DMS114 treated with DMSO at 0.1 percent for 48 hours (cell line): ENCODE measurements around the gene HNF1B.

Experiments used
- DNase-seq: peaks from one replicate; lab custom pipeline; 2025; ENCODE audit not compliant: unreplicated experiment; lab: John Stamatoyannopoulos, UW

Gene HNF1B

DNA sequence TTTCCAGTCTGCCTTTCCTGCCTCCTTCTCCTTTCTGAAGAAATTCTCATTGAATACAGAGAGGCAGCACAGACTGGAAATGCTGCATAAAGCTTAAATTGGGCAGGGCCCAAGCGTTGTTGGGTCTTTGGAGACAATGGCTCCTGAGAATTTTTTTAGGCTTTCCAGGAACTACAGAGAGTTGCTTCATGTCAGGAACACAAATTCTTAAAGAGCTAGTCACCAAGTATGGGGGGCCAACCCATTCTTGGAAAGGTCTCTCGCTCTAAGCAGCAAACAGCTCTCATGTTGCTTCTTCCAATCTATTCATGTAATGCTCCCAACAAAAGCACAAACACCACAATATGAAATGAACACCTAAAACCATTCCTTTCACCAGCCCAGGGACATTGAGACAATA, 6.9 kb downstream of the HNF1B start:
- DNase-seq: no peak

DNA sequence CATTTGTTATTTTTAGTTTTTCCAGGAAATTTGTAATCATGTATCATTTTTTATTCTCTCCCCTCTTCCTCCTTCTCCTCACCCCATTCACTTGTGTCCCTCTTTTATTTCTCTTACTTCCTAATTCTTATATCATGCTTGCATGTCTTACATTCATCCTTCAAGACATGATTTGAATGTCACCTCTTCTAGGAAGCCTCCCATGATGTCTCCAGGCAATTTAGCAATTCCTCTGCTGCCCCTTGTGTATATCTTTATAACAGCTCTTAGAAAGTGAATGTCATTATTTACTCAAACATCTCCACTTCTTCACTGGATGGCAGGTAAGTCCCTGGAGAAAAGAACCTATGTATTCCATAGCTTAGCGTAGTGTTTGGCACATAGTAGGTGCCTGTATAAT, 7.8 kb downstream of the HNF1B start:
- DNase-seq: no peak

DNA sequence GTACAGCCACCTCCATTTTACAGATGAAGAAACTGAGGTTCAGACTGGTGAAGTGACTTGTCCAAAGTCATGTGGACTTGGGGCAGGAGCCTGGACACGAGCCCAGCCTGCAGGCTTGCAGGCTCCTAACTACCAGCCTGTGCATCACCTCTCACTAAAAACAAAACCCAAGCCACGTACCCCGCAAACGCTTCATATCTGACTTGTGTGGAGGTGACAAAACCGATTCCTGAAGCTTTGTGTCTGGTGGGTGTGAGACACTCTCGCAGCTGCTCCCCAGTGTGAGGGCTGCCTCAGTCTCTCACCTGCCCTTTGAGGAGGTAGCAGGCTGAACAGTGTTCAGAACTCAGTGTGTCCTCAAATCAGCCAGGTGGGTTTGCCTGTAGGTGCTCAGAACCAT, 8.4 kb downstream of the HNF1B start:
- no peak for DNase-seq

DNA sequence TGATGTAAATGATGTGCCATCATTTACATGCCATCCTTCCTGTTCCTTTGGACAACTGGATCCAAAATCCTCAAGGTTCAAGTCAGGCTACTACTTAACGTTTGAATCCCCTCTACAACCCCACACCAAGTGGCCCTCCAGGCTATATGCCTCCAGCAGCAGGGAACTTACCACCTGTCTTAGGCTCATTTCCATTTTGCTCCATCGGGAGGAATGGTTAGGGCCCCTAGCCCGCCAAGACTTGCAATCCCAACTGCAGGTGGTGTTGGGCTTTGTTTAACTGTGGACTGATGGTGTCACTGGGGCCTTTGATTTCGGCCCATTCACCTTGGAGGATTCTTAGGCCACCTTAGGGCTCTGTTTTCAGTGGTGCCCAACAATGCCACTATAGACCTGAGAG, 9.7 kb downstream of the HNF1B start:
- DNase-seq: no peak

DNA sequence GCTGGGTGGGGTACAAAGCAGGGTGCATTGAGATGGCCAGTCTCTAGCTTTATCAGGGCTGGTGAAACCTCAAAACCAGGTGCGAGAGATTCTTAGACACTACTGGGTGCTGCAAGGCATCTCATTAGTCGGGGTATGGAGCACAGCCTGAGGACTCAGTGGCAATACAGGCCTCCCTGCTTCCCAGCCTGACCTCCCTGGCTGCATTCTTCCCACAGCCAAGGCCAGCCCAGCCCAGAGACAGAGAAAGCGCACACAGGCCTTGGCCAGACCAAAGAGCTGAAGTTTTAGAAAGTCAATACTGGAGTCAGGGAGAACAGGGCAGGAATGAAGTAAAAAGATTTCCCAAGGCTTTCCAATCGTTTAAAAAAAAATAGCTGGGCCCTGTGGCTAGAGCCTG, 12.5 kb downstream of the HNF1B start:
- DNase-seq: no peak

DNA sequence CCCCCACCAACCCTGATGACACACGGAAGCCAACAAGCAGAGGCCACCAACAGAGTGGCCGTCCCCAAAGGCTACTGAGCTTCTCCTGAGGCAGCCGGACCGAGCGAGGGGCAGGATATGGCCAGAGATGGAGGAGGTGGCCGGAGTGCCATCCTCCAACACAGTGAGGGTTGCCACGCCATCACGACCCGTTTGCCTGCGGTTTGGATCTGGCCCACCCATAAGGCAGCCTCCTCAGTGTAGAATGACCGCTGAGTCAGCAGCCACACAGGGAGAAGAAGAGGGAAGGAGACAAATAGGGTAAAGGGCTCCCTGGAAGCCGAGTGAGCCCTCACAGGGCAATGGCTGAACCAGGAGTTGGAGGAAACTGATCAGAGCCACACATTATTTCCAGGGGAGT, 13.8 kb downstream of the HNF1B start:
- no peak for DNase-seq

DNA sequence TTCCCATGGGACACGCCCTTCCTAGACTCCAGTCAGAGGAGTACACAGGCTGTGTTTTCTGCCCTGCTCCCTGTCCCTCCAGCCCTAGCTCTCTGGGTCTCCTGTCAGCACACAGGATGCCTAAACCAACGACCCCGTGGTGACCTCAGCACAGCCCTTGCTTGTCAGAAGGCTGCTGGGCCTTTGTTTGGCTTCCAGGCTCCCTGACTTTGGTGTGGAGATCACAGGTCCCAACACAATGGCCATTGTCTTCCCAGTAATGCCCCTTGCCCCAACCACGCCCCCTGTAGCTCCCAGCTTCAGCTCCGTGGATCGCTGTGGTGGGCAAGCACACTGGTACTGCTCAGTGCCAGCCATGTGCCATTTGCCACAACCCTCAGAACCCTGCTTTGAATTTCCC, 15.0 kb downstream of the HNF1B start:
- no peak for DNase-seq

DNA sequence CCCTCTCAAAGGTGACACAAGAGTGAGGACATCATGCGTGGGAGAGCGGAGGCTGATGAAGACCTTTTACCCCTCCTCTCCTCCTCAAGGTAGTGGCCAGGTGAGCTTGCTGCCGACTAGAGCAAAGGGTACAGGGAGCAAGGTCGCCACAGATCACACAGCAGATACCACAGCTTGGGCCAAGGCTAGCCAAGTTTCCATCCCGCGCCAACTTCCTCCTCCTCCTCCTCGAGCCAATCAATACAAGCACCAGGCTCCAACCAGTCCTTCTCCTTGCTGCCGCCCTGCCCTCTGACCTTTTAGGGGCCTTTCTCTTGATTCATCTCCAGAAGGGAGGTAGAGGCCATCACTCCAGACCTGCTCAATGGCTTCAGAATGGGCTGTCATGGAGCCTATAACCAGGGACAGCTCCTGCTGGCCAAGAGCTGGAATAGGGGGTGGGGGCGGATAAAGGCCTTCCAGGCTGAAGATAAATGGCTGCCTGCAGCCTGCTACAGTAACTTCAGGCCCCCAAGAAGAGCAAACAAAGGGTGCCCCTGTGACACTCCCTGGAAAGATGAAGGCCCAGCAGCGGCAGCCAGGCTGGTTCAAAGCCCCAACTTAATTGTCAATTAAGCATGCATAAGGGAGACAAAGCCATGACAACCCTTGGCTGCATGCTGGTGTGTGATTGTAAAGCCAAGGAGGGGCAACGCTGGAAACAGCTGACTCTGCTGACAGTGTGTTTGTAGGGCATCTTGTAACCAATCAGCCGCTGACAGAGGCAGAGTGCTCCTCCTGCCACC, 17.8 kb downstream of the HNF1B start:
- no peak for DNase-seq

DNA sequence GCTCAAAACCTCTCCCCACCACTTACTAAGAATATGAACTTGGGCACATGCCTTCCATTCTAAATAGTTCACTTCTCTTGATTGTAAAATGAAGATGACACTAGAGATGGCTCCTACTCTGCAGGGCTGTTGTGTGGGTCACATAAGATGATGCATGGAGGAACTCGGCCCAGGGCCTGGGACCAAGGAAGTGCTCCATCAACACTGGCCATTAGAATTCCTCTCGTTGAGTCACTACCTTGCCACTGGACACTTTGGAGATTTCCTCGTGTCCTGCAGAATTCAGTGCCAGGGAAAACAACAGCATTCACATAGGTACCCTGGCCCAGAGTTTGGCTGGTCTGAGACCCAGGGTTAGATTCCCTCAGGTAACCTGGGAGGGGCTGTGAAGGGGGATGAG, 18.6 kb downstream of the HNF1B start:
- no peak for DNase-seq

DNA sequence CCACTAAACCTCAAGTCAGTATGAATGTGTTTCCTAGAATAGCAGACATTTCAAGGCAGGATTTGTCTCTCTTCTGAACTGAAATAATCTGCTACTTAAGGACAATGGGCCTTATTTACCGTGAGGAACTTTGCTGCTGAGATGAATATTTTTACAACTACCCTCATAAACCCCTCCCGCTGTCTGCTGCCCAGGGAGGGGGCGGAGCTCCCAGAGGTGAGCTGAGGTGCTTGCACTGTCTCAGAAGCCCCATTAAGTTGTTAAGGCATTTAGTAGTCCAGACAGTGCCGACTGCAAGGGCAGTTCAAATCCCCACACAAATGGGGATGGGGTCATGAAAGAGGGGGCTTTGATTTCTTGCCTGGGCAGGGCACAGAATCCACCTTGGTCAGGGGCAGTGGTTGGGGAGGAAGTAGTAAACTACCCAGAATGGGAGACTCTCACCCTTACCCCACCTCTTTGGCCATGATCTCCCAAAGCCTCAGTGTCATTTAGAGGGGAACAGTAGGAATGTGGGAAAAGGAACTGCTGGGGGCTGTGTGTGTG, 19.2 kb downstream of the HNF1B start:
- no peak for DNase-seq

DNA sequence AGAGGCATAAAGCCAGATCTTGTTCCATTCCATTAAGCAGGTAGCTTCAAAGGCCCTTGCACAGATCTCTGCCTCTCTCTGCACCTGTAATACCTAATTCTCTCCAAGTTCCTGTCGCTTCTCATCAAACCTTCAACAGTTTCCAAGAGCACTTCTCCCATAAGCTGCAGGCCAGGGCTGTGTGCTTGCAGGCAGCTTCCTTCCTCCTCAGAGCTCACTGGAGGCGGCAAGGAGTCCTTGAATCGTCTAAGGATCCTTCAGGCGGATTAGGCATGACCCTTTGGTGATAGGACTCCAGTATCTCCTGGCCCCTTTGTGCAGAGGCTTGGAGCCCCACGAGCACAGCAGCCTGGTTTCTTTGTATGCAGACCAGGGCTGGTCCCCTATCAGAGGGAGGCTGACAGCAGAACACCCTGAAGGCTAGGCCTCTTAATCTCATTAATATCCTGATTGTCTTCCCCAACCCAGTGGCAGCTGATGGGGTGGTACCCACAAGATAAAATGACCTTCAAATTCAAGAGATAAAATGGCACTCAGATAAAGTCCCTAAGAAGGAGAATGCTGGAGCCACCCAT, 19.8 kb downstream of the HNF1B start:
- no peak for DNase-seq

DNA sequence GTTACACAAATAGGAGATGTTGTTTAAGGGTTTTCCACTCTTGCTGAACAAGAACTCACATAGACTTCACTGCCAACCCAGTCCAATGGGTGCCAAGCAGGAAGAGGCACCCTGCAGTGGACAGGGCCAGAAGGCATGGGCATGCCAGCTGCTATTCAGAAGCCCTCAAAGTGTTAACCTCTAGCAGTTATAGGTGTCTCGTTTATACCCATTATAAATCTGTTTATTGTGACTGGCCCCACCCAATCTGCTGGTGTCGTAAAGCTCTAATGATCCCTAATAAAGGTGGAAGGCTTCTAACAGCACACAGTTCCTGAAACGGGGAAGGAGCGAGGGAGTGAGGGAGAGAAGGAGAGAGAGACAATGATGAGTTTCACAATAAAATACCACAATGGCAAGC, 23.9 kb downstream of the HNF1B start:
- DNase-seq: no peak

DNA sequence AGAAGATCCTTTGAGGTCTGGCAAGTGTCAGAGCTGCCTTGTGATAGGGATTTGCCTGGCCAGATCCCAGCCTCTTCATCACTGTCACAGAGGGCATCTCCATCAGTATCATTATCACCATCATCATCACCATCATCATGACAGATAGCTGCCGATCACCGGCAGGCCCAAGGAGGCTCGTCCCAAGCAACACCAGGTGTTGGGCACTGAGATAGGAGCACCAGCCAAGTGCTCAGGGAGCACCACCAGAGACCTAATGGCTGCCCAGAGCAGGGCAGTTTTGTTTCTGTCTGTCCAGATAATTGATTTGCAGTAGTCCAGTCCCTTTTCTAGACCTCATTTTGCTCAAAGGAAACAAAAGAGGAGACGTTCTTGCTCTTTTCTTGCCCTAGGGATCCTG, 25.0 kb downstream of the HNF1B start:
- no peak for DNase-seq

DNA sequence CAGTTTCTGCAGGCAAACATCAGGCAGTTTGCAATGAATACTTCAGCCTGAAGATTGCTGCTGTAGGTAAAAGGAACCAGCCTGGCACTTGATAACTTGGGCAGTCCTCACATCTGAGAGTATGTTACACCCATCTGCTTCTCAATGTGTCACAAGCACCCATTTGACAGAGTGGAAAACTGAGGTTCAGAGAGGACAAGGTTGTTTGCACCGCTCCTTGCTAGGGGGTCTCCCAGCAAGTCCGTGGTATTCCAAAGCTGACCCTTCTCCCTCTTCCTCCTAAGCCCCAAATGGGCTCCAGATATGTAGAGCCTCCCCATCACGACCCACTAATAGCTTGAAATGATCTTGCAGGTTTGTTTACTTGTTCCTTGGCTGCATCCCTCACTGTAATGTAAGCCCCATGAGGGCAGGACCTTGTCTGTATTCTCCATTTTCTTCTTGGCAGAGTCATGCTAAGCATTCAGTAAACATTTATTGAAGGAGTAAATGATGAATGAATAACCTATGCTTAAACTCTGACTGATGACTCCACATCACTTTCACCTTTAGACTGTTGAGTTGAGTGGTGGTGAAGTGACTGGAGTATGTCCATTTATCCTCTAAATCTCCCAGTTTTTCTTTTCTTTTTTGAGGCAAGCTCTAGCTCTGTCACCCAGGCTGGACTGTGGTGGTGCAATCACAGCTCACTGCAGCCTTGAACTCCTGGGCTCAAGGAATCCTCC, 26.4 kb downstream of the HNF1B start:
- DNase-seq: no peak

DNA sequence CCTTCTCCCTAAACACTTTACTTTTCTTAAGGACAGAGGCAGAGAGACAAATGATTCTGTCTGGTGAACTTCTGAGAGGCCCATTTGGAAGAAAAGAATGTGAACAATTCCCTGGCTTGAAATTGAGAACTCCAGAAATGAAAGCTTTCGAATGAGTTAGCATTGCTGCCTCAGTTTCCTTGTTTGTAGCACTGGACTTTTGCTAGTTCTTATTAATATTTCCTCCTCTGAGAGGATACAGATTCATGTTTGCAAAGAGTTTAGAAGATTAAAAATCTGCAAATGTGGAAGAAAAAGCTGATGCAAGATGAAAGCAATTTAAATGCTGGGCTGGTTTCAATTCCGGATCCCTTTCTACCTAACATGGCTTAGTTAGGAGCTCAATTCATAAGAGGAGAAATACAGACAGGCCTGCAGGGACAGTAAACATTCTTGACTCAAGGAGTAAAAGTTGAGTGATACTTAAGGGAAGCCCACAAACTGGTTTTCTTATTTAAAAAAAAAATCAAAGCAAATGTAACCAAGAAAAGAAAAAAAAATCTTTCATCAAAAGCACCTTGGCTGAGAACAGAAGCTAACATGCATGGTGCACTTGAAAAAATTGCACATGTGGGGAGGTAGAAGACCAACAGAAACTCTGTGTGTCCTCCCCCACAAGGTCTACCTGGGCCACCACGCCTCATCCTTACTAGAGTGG, 27.1 kb downstream of the HNF1B start:
- DNase-seq: no peak

DNA sequence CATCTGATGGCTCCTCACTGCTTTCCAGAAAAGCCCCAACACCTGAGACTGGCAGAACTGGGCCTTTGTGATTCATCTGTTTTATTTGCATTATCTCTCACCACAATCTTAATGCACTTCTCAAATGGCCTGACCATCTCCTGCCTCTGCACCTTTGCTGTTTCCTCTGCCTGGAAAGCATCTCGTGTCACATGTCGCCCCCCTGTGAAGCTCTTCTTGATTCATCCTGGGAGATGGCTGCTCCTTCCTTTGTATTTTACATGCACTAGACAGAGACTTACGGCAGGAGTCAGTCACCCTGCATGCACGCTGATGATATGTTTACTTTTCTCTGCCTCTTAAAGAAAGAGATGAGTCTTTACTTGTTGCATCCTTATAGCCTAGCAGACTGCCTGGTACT, 30.0 kb downstream of the HNF1B start:
- DNase-seq: no peak

DNA sequence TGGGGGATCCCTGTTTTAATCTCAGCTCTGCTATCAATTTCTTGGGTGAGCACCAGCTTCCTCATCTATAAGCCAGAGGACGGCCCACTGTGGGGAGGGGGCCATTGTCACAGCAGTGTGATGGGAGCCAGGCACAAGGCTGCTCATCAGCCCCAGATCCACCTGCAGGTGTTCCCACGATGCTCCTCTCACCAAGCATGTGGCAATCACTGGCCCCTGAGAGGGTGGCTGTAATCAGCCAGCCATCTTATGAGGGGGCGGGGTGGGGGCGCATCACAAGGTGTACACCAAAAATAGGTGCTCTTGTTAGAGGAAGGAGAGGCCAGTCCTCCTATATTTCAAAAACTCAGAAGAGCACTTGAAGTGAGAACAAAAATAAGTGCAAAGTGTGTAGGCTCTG, 31.2 kb downstream of the HNF1B start:
- no peak for DNase-seq

DNA sequence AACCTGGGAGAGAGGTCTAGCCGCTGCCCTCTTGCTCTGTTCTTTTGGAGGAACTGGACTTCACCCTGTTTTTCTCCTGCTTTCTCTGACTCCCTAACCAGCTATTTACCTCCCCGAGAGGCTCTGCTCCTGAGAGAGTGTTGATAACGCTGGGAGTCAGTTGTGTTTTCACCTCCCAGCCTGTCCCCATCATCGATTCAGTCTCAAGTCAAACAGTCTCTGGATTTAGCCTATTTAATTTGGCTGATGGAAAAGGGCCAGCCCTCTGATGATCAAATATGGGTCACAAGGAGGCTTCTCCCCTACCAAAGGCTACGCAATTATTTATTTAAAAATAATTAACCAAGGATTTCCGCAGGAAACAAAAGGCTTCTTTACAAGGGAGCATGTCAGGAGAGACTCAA, 31.8 kb downstream of the HNF1B start:
- DNase-seq: no peak

DNA sequence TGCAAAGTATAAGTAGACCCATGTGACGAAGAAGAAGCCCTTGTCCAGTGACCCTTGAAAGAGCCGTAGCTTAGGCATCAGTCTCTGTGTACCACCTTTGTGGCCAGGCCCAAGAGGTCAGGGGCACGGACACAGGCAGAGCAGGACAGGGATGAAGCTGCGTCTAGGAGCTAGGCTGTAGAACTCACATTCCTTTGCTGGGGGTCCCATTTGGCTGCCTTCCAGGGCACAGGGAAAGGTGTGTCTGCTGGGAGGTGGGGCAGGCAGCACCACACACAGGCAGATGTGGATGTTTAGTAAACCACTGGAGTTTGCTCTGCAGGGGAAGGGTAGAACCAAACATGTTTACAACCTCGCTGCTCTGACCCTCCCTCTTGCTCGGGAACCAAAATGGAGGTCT, 33.7 kb downstream of the HNF1B start:
- DNase-seq: no peak

DNA sequence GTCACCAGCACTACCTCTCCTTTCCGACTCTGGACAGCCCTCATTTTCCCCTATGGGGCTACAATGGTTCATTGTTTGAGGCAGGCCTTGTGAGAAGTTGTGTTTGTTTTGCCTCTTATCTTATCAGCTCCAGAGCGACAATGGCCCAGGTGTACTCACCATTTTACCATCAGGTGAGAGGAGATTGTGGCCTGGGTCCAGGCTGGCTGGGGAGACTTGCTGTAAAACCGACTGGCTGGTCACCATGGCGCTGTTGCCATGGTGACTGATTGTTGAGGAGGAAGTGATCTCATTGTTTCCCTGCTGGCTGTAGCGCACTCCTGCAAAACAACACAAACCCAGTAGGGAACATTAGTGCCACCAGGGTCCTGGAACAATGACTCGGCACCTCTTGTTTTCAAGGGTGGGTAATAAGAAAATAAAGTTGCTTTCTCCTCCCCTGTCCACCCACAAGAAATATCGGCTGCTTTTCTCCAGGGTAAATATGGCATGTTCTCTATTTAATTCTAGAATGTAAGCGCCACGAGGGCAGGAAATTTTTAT, 34.4 kb downstream of the HNF1B start:
- DNase-seq: no peak

DNA sequence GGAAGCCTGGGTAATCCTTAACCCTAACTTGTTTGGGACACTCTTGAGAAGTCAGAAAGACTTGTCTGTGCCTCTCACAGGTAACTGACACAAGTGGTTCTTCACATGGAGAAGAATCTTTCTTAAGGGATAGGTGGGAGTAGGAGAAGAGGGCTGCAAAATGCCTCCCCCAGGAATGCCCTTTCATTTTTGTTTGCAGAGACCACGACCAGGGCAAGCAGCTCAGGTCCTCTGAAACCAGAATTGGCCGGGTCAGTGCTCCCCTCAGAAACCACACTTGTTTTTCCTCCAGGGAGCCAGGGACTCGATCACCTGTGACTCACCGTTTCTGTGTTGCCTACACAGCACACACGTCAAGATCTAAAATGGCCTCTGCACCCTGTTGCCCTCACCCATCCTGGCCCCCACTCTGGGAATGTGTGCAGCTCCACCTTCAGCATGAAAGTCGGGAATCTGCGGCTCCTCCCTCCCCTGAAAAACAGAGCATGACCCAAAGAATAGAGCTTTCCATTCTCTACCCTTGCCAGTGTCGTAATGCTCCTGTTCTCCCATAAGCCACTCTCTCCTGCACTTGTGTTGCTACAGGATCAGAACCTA, 36.1 kb downstream of the HNF1B start:
- no peak for DNase-seq
